Measurements from ENCODE around the gene ERICH2. TPM values are rescaled to one million over a fixed set of nuclear protein-coding genes. Genes with fewer than 3 reads are reported as not detected.

The ERICH2 gene
- total and polyA plus RNA-seq, 2 of the 13 experiments (the other 11 are each of a cell fraction or from before 2014, with no cell fraction given), result not detected

DNA sequence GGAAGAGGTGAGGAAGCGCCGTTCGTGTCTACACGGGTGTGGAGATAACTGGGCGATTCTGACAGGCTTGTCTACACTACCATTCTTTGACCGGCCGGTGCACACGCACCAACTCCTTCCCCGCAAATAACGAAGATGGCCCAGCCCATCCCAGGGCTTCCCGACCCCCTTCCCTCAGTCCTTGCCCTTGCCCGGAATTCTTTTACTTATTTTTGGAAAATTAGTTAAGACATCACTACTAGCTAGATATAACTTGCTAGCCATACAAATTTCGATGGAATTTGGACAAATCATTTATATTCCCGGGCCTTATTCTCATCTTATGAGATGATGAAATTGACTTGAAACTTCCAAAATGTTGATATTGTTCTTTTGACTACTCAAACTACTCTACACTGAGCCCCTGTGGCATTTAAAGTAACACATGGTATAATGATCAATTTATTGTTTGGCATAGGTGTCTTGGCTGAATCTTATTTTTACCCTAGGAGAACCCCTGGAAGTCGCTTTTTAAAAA, 1.3 kb downstream of the ERICH2 start (continued):
- TF ChIP-seq, protein P1, sequence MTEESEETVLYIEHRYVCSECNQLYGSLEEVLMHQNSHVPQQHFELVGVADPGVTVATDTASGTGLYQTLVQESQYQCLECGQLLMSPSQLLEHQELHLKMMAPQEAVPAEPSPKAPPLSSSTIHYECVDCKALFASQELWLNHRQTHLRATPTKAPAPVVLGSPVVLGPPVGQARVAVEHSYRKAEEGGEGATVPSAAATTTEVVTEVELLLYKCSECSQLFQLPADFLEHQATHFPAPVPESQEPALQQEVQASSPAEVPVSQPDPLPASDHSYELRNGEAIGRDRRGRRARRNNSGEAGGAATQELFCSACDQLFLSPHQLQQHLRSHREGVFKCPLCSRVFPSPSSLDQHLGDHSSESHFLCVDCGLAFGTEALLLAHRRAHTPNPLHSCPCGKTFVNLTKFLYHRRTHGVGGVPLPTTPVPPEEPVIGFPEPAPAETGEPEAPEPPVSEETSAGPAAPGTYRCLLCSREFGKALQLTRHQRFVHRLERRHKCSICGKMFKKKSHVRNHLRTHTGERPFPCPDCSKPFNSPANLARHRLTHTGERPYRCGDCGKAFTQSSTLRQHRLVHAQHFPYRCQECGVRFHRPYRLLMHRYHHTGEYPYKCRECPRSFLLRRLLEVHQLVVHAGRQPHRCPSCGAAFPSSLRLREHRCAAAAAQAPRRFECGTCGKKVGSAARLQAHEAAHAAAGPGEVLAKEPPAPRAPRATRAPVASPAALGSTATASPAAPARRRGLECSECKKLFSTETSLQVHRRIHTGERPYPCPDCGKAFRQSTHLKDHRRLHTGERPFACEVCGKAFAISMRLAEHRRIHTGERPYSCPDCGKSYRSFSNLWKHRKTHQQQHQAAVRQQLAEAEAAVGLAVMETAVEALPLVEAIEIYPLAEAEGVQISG (CRISPR knock-in tag; IDR thresholded peaks at IDR 0.05), result no peak; the same call in 1 of the 2 replicates
- TF ChIP-seq, protein P2, sequence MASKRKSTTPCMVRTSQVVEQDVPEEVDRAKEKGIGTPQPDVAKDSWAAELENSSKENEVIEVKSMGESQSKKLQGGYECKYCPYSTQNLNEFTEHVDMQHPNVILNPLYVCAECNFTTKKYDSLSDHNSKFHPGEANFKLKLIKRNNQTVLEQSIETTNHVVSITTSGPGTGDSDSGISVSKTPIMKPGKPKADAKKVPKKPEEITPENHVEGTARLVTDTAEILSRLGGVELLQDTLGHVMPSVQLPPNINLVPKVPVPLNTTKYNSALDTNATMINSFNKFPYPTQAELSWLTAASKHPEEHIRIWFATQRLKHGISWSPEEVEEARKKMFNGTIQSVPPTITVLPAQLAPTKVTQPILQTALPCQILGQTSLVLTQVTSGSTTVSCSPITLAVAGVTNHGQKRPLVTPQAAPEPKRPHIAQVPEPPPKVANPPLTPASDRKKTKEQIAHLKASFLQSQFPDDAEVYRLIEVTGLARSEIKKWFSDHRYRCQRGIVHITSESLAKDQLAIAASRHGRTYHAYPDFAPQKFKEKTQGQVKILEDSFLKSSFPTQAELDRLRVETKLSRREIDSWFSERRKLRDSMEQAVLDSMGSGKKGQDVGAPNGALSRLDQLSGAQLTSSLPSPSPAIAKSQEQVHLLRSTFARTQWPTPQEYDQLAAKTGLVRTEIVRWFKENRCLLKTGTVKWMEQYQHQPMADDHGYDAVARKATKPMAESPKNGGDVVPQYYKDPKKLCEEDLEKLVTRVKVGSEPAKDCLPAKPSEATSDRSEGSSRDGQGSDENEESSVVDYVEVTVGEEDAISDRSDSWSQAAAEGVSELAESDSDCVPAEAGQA (IDR thresholded peaks at IDR 0.05; ENCODE audit: low read depth), result no peak
- TF ChIP-seq, protein P2 (CRISPR knock-in tag; IDR thresholded peaks at IDR 0.05; ENCODE audit: borderline replicate concordance), result 0 out of 2 replicates have a peak, but pooled peaks have one; percentile 13
- TF ChIP-seq, protein P3, sequence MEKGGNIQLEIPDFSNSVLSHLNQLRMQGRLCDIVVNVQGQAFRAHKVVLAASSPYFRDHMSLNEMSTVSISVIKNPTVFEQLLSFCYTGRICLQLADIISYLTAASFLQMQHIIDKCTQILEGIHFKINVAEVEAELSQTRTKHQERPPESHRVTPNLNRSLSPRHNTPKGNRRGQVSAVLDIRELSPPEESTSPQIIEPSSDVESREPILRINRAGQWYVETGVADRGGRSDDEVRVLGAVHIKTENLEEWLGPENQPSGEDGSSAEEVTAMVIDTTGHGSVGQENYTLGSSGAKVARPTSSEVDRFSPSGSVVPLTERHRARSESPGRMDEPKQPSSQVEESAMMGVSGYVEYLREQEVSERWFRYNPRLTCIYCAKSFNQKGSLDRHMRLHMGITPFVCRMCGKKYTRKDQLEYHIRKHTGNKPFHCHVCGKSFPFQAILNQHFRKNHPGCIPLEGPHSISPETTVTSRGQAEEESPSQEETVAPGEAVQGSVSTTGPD (CRISPR knock-in tag; IDR thresholded peaks at IDR 0.05), result no peak
- TF ChIP-seq, protein P4, sequence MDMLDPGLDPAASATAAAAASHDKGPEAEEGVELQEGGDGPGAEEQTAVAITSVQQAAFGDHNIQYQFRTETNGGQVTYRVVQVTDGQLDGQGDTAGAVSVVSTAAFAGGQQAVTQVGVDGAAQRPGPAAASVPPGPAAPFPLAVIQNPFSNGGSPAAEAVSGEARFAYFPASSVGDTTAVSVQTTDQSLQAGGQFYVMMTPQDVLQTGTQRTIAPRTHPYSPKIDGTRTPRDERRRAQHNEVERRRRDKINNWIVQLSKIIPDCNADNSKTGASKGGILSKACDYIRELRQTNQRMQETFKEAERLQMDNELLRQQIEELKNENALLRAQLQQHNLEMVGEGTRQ (IDR thresholded peaks at IDR 0.05; ENCODE audit: low read depth, low read length), result no peak
- TF ChIP-seq, protein P4 (CRISPR knock-in tag; IDR thresholded peaks at IDR 0.05; ENCODE audit: borderline replicate concordance), result no peak
- no peak for TF ChIP-seq KLF12 (CRISPR knock-in tag; IDR thresholded peaks at IDR 0.05; ENCODE audit: borderline replicate concordance)
- TF ChIP-seq ZBTB20 (CRISPR knock-in tag; IDR thresholded peaks at IDR 0.05; ENCODE audit: borderline replicate concordance, low read depth), result no peak
- no peak for TF ChIP-seq WIZ (CRISPR knock-in tag; IDR thresholded peaks at IDR 0.05)
- peak; percentile 99 for TF ChIP-seq ZSCAN29 (CRISPR knock-in tag; conservative IDR thresholded peaks at IDR 0.05)
- no peak for TF ChIP-seq NBN (conservative IDR thresholded peaks at IDR 0.05)
- TF ChIP-seq, protein P5, sequence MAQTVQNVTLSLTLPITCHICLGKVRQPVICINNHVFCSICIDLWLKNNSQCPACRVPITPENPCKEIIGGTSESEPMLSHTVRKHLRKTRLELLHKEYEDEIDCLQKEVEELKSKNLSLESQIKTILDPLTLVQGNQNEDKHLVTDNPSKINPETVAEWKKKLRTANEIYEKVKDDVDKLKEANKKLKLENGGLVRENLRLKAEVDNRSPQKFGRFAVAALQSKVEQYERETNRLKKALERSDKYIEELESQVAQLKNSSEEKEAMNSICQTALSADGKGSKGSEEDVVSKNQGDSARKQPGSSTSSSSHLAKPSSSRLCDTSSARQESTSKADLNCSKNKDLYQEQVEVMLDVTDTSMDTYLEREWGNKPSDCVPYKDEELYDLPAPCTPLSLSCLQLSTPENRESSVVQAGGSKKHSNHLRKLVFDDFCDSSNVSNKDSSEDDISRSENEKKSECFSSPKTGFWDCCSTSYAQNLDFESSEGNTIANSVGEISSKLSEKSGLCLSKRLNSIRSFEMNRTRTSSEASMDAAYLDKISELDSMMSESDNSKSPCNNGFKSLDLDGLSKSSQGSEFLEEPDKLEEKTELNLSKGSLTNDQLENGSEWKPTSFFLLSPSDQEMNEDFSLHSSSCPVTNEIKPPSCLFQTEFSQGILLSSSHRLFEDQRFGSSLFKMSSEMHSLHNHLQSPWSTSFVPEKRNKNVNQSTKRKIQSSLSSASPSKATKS (CRISPR knock-in tag; IDR thresholded peaks at IDR 0.05), result no peak
- TF ChIP-seq, protein P6, sequence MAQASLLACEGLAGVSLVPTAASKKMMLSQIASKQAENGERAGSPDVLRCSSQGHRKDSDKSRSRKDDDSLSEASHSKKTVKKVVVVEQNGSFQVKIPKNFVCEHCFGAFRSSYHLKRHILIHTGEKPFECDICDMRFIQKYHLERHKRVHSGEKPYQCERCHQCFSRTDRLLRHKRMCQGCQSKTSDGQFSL (CRISPR knock-in tag; IDR thresholded peaks at IDR 0.05), result no peak
- TF ChIP-seq ZNF225 (CRISPR knock-in tag; IDR thresholded peaks at IDR 0.05), result no peak
- TF ChIP-seq RELA (CRISPR knock-in tag; IDR thresholded peaks at IDR 0.05), result no peak
